Measurements from ENCODE around the gene KRTAP10-2.
"Not testable (repeated sequence)": the region's sequence is repeated elsewhere in the genome, so short reads cannot be mapped to it uniquely, and the experiment has no call there.

The KRTAP10-2 gene

GRCh38 chr21:44564099-44564498, 12.8 kb upstream of the KRTAP10-2 start:
- TF ChIP-seq CTCF (IDR thresholded peaks at IDR 0.05; ENCODE audit: low read depth, low read length, missing control alignments): no peak
- no peak overlapping the region for H3K4me3 ChIP-seq (ENCODE audit: low read depth, low read length)
- in situ Hi-C loops (cut with HindIII; ENCODE audit: low sequenced_read_pairs): no loop called here
- DNase-seq (ENCODE audit: low read depth): no peak

DNA sequence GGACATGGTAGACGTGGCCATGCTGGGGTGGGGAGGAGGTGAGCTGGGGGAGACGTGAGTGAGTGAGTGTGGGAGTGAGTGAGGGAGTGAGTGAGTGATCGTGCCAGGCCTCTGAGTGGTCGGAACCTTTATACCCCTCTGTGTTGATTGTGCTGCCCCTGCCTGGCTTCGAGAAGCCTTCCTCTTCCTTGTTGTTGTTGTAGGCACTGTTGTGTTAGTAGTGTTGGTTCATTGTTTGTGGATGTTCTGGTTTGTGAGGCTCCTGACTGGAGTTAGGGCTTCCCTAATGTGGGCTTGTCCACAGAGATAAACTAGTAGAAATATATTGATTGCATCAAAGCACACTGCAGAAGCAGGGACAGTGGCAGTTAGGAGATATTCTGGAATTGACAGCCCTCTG, 7.4 kb upstream of the KRTAP10-2 start, which contains the start of gene KRTAP10-3:
Gene KRTAP10-3, minus strand, starts transcription at position 101 of the 400 bp plus-strand sequence. Its CDS starts 80 bp downstream, at position 21.
- DNase-seq (ENCODE audit: low read depth): no peak
- in situ Hi-C loops (cut with HindIII; ENCODE audit: low sequenced_read_pairs): no loop called here
- no peak within 1 kb of the TSS for H3K4me3 ChIP-seq (ENCODE audit: low read depth, low read length)
- TF ChIP-seq CTCF (IDR thresholded peaks at IDR 0.05; ENCODE audit: low read depth, low read length, missing control alignments): no peak

- H3K4me3 ChIP-seq (ENCODE audit: low read depth, low read length); DNase-seq (ENCODE audit: low read depth); in situ Hi-C loops (cut with HindIII; ENCODE audit: low sequenced_read_pairs): not testable (repeated sequence)
Observed at GRCh38 chr21:44558329-44558675, 7.0 kb upstream of the KRTAP10-2 start.

DNA sequence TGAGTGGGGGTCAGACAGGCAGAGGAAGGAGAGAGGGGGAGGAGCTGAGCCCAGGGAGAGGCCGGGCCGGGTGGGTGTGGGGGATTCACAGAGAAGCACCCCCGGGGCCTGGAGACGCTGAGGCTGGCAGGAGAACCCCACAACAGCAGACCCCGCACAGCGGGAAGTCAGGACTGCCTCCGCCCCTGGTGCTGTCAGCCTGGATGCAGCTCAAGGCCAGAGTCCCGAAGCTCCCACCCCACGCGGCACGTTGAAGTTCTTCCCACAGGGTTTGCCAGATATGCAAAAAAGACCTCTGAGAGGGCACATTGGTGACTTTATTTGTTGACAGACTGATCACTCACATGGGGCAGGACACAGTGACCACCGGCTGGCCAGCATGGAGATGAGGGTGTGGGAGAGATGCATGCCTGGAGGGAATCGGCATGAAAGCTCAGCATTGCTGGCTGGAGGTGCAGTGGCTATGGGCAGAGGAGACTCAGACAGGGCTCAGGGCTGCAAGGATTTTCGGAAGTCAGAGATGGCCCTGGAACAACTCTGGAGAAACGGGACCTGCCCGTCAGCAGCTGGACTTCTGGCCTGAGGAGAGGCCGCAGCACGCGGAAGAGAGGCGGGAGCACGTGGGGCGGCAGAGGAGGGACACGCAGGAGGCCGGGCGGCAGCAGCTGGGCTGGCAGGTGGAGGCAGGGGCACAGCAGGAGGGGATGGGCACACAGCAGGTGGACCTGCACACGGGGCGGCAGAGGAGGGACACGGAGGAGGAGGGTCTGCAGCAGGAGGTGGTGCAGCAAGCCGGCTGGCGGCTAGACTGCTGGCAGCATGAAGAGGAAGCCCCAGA, 6.4 kb upstream of the KRTAP10-2 start:
- no peak for DNase-seq (ENCODE audit: low read depth)
- in situ Hi-C loops (cut with HindIII; ENCODE audit: low sequenced_read_pairs): no loop called here
- H3K4me3 ChIP-seq (ENCODE audit: low read depth, low read length): no peak overlapping the region
- TF ChIP-seq CTCF (IDR thresholded peaks at IDR 0.05; ENCODE audit: low read depth, low read length, missing control alignments): no peak

GRCh38 chr21:44556879-44557278, 5.6 kb upstream of the KRTAP10-2 start:
- in situ Hi-C loops (cut with HindIII; ENCODE audit: low sequenced_read_pairs): no loop called here
- no peak for TF ChIP-seq CTCF (IDR thresholded peaks at IDR 0.05; ENCODE audit: low read depth, low read length, missing control alignments)
- H3K4me3 ChIP-seq (ENCODE audit: low read depth, low read length): no peak overlapping the region
- DNase-seq (ENCODE audit: low read depth): no peak

GRCh38 chr21:44555200-44555875, 4.0 kb upstream of the KRTAP10-2 start:
- no peak for DNase-seq (ENCODE audit: low read depth)
- in situ Hi-C loops (cut with HindIII; ENCODE audit: low sequenced_read_pairs): no loop called here
- H3K4me3 ChIP-seq (ENCODE audit: low read depth, low read length): no peak overlapping the region
- TF ChIP-seq CTCF (IDR thresholded peaks at IDR 0.05; ENCODE audit: low read depth, low read length, missing control alignments): no peak

GRCh38 chr21:44552681-44553080, 1.4 kb upstream of the KRTAP10-2 start:
- DNase-seq (ENCODE audit: low read depth): no peak
- H3K4me3 ChIP-seq (ENCODE audit: low read depth, low read length): no peak overlapping the region
- TF ChIP-seq CTCF (IDR thresholded peaks at IDR 0.05; ENCODE audit: low read depth, low read length, missing control alignments): no peak
- in situ Hi-C loops (cut with HindIII; ENCODE audit: low sequenced_read_pairs): no loop called here

Measured in astrocyte of the cerebellum (primary cell).